Activated CD4-positive, alpha-beta T cell treated with anti-CD3 and anti-CD28 coated beads, Interleukin-2, amount 10 ng/mL, durations not matched to agents 7 days and 5 days (primary cell): ENCODE data around the gene MAP2K1. TPM values are rescaled to one million over a fixed set of nuclear protein-coding genes. Genes with fewer than 3 reads are reported as not detected.
"Not testable (repeated sequence)": the region's sequence is repeated elsewhere in the genome, so short reads cannot be mapped to it uniquely, and the experiment has no call there.

Experiments
- CTCF ChIA-PET: fragments of 350-600 bp; sonication (Branson Sonifier 250); formaldehyde crosslinking; loops from one replicate; lab custom pipeline; 2021; ENCODE audit warnings: antibody characterized with exemption; lab: Charles Lee
- POLR2A ChIA-PET: fragments of 350-600 bp; sonication (Branson Sonifier 250); formaldehyde crosslinking; loops from one replicate; lab custom pipeline; 2021; ENCODE audit warnings: antibody characterized with exemption; lab: Charles Lee
- DNase-seq: peaks from one replicate; pipeline ENCODE4 v3.0.0-alpha.2; 2020
- H3K27ac Mint-ChIP-seq: one replicate; pipeline ENCODE4 v1.8.0; 2021; ENCODE audit warnings: mild to moderate bottlenecking, moderate library complexity, mixed read lengths
- H3K27me3 Mint-ChIP-seq: one replicate; pipeline ENCODE4 v1.8.0; 2021; ENCODE audit warnings: mixed read lengths
- H3K36me3 Mint-ChIP-seq: one replicate; pipeline ENCODE4 v1.8.0; 2021; ENCODE audit warnings: low read depth, mixed read lengths
- H3K4me1 Mint-ChIP-seq: one replicate; pipeline ENCODE4 v1.8.0; 2021; ENCODE audit warnings: mixed read lengths
- H3K4me3 Mint-ChIP-seq: one replicate; pipeline ENCODE4 v1.8.0; 2021; ENCODE audit warnings: mild to moderate bottlenecking, moderate library complexity, mixed read lengths
- H3K9me3 Mint-ChIP-seq: one replicate; pipeline ENCODE4 v1.8.0; 2021; ENCODE audit warnings: mixed read lengths
- total RNA-seq, 2 experiments: library from RNA; stranded (reverse); gene quantifications; one replicate each; pipeline ENCODE4 v1.2.3, GENCODE V29; 2021

MAP2K1 gene
- total RNA-seq, 2 experiments from 2014 or later, result 72.1 to 83.0 TPM

DNA sequence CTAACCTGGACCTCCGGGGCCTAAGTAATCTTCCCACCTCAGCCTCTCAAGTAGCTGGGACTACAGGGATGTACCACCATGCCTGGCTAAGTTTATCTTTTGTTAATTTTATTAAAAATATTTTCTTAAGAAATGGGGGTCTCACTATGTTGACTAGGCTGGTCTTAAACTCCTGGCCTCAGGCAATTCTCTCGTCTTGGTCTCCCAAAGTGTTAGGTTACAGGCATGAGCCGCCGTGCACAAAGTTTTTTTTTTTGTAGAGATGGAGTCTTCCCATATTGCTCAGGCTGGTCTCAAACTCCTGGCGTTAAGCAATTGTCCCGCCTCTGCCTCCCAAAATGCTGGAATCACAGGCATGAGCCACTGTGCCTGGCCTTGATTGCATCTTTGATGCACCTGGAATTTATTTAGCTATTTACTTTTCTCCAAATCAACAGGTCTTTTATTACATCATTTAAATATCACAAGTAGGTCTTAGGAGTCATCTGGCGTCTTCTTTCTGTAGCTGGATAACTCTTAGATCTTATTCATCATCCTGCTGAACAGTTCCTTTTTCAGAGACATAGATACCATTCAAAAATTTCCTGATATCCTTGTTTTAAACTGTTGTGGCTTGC, 7.8 kb upstream of the MAP2K1 start:
- Mint-ChIP-seq H3K4me1 (peaks cover 1% of the 10 kb centered on the region), H3K27ac (no peak overlapping the region), H3K9me3 (peaks cover 3% of the 10 kb centered on the region), H3K36me3 (peaks cover 3% of the 10 kb centered on the region), H3K27me3 (no peaks in the 10 kb centered on the region), H3K4me3 (no peak overlapping the region)
- DNase-seq, result no peak
- ChIA-PET CTCF (interaction anchor here (0.6 to 1.6 kb wide), 6 partner anchors 8 to 152 kb away, joined by 3 to 5 read pairs (median 4); partner anchors contain the start of gene MAP2K1), POLR2A (no interaction called here)

DNA sequence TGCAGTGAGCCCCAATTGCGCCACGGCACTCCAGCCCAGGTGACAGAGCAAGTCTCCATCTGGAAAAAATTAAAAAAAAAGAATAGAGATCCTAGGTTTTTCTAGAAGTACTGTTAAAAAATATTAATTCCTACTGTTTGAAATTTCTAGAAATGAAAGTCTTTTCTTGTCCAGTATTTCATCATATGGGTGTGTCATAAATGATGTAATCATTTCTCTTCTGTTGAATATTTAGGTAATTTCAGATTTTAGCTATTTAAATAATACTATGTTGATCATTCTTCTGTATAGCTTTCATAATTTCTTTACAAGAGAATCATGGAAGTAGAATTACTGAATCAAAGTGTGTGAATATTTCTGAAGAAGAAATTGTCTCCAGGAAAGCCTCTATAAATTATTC, 5.3 kb upstream of the MAP2K1 start:
- H3K4me1 Mint-ChIP-seq, result peaks cover 14% of the 10 kb centered on the region
- DNase-seq, H3K27me3 Mint-ChIP-seq, POLR2A ChIA-PET, CTCF ChIA-PET, H3K27ac Mint-ChIP-seq, H3K9me3 Mint-ChIP-seq, H3K36me3 Mint-ChIP-seq, H3K4me3 Mint-ChIP-seq: not testable (repeated sequence)

DNA sequence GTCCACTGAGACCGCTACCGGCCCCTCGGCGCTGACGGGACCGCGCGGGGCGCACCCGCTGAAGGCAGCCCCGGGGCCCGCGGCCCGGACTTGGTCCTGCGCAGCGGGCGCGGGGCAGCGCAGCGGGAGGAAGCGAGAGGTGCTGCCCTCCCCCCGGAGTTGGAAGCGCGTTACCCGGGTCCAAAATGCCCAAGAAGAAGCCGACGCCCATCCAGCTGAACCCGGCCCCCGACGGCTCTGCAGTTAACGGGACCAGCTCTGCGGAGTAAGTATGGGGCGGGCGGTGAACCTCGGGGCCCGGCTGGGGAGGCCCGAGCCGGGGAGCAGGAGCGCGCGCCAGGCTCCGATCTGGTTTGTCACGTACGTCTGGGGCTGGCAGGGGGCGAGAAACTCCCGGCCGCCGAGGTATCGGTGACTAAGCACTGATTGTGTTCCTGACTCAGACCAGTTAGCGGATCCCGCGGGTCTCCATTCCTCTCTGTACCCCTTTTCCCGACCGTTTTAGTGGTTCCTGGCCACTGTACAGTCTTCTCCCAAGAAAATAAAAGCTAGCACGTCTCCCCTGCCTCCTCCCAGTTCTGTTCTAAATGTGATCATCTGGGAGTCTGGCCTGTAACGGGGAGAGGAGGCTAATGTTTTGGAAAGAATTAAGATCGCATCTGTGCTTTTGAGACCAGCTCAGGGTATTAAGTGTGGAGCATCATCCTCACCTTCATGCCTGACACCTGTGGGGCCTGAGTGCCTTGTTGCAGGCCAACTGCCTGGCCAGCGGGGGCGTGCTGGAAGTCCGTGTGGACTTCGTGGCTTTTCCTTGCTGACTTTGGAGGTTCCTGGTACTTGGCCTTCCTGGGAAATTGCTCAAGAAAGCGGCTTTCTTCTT, 691 bp downstream of the MAP2K1 start:
- DNase-seq, result peak; percentile 63
- Mint-ChIP-seq H3K4me1 (peaks cover 54% of the 10 kb centered on the region), H3K36me3 (peaks cover 30% of the 10 kb centered on the region), H3K27me3 (no peaks in the 10 kb centered on the region), H3K9me3 (no peaks in the 10 kb centered on the region), H3K4me3 (peak overlapping the region; percentile 92), H3K27ac (peak overlapping the region; percentile 91)
- CTCF ChIA-PET, result interaction anchor here (0.7 to 5.9 kb wide), 11 partner anchors 9 to 111 kb away, joined by 3 to 35 read pairs (median 5); partner anchors contain the start of genes SNAPC5 and TIPIN
- POLR2A ChIA-PET, result interaction anchor here (0.5 to 1.7 kb wide), 2 partner anchors 82 to 110 kb away, joined by 8 to 10 read pairs; partner anchors contain the start of gene SNAPC5

DNA sequence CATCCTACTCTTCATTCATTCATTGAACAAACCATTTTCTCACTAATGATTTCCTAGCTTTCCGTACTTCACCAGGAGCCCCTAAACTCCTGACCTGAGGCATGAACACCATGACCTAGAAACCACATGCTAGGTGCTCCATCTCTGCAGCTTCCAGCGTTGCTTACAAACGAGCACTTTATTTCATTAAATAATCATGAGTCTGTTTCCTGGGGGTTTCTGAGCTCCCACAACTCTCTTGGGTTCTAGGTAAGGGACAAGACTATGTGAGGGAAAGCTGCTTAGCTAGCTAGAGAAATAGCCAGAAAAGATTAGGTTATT, 1.3 kb downstream of the MAP2K1 start:
- no peak for DNase-seq
- ChIA-PET CTCF (interaction anchor here (0.7 to 5.9 kb wide), 8 partner anchors 10 to 110 kb away, joined by 3 to 35 read pairs (median 8); partner anchors contain the start of genes SNAPC5 and TIPIN), POLR2A (interaction anchor here (1.7 kb wide), 1 partner anchor 109 kb away, joined by 8 read pairs; the partner anchor contains the start of gene SNAPC5)
- peaks cover 58% of the 10 kb centered on the region for H3K4me1 Mint-ChIP-seq
- no peaks in the 10 kb centered on the region for H3K9me3 Mint-ChIP-seq
- no peaks in the 10 kb centered on the region for H3K27me3 Mint-ChIP-seq
- H3K4me3 Mint-ChIP-seq, result peak overlapping the region; percentile 92
- H3K36me3 Mint-ChIP-seq, result peaks cover 32% of the 10 kb centered on the region
- peak overlapping the region; percentile 91 for H3K27ac Mint-ChIP-seq

DNA sequence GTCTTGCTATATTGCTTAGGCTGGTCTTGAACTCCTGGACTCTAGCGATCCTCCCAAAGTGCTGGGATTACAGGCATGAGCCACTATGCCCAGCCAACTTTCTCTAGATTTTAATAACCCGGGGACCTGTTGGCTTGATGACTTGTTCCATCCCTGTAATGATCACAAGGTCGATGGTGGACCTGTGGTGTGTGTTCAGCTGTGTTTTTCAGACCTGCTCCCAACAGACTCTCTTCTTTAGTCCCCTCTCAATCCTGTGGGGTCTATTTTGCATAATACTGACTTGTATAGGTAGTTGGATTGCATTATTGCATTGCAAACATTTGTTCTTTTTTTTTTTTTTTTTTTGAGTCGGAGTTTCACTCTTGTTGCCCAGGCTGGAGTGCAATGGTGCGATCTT, 1.9 kb downstream of the MAP2K1 start:
- CTCF ChIA-PET, result interaction anchor here (0.7 to 5.9 kb wide), 6 partner anchors 10 to 110 kb away, joined by 3 to 35 read pairs (median 4); partner anchors contain the start of gene SNAPC5
- Mint-ChIP-seq H3K9me3 (no peaks in the 10 kb centered on the region), H3K27me3 (no peaks in the 10 kb centered on the region), H3K4me1 (peaks cover 61% of the 10 kb centered on the region), H3K27ac (peak overlapping the region; percentile 38), H3K36me3 (peaks cover 35% of the 10 kb centered on the region), H3K4me3 (peak overlapping the region; percentile 92)
- POLR2A ChIA-PET, result interaction anchor here (1.7 kb wide), 1 partner anchor 109 kb away, joined by 8 read pairs; the partner anchor contains the start of gene SNAPC5
- no peak for DNase-seq

DNA sequence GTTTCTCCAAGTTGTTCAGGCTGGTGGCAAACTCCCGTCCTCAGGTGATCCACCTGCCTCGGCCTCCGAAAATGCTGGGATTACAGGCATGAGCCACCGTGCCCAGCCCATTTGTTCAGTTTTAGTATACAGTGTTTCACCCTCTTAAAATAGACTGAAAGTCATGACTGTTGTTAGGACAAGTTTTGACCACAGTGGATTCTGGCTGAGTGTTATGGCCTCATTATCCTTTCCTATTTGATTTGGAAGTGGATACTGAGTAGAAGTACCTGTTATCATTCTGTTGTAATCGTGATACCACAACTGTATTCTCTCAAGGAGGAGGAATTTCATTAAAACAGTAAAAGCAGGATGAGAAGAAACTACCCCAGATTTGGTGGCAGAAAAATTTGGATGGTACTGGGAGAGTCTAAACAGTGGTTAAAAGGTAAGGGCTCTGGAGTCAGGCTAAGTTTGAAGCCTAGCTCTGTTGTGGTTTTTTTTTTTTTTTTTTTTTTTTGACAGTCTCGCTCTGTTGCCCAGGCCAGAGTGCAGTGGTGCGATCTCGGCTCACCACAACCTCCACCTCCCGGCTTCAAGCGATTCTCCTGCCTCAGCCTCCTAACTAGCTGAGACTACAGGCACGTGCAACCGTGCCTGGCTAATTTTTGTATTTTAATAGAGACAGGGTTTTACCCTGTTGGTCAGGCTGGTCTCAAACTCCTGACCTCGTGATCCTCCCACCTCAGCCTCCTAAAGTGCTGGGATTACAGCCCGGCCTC, 2.6 kb downstream of the MAP2K1 start:
- Mint-ChIP-seq H3K4me3 (peak overlapping the region; percentile 92), H3K9me3 (no peaks in the 10 kb centered on the region), H3K36me3 (peaks cover 40% of the 10 kb centered on the region), H3K27ac (peak overlapping the region; percentile 70), H3K27me3 (no peaks in the 10 kb centered on the region), H3K4me1 (peaks cover 68% of the 10 kb centered on the region)
- POLR2A ChIA-PET, result no interaction called here
- CTCF ChIA-PET, result interaction anchor here (0.6 to 5.9 kb wide), 4 partner anchors 11 to 109 kb away, joined by 4 to 35 read pairs (median 8); partner anchors contain the start of gene SNAPC5
- peak; percentile 62 for DNase-seq

DNA sequence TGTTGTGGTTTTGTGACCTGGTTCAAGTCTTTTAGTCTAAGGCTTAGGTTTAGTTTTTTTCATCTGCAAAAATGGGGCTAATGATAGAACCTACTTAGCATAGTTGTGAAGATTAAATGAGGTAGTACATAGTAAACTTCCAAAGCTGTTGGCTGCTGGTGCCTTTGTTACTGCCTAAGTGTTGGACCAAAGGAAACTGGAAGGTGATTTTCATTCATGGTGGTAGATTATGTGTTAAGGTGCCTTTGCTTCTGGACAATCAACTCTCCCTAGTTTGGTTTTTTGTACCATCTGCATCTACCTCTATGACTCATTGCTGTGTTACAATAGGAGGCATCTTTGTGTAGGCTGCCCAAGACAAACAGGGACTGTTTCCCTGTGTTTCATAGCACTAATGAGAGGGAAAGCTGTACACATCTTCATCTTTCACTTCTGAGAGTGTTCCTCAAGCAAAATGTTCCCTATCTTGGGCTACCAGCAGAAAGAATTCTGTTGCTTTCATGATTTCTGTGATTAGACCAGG, 3.2 kb downstream of the MAP2K1 start:
- Mint-ChIP-seq H3K4me3 (peak overlapping the region; percentile 92), H3K27me3 (no peaks in the 10 kb centered on the region), H3K4me1 (peaks cover 73% of the 10 kb centered on the region), H3K9me3 (no peaks in the 10 kb centered on the region), H3K36me3 (peaks cover 41% of the 10 kb centered on the region), H3K27ac (peak overlapping the region; percentile 70)
- ChIA-PET CTCF (interaction anchor here (1.4 kb wide), 1 partner anchor 12 kb away, joined by 4 read pairs; no protein-coding TSS in a partner anchor), POLR2A (no interaction called here)
- DNase-seq, result no peak

DNA sequence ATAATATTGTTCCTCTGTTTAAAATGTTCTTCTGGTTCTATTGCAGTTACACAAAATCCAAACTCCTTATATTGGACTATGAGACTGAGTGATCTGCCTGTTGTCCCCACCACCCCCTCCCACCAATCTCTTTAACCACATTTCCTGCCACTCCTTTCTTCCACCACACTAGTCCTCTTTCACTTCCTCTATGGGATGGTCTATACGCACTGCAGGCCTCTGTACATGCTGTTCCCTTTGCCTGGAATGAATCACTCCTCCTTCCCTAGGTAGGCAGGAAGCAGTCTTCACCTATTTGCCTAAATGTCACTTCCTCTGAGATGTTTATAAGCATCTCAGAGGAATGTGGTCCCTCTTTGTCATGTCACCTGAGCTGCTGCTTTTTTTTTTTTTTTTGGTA, 4.0 kb downstream of the MAP2K1 start:
- H3K36me3 Mint-ChIP-seq, result peaks cover 42% of the 10 kb centered on the region
- H3K4me3 Mint-ChIP-seq, result peak overlapping the region; percentile 92
- peak overlapping the region; percentile 70 for H3K27ac Mint-ChIP-seq
- ChIA-PET POLR2A (no interaction called here), CTCF (interaction anchor here (0.9 to 1.2 kb wide), 2 partner anchors 11 to 109 kb away, joined by 3 read pairs; no protein-coding TSS in a partner anchor)
- DNase-seq, result peak; percentile 50
- H3K4me1 Mint-ChIP-seq, result peaks cover 75% of the 10 kb centered on the region
- H3K9me3 Mint-ChIP-seq, result no peaks in the 10 kb centered on the region
- H3K27me3 Mint-ChIP-seq, result no peaks in the 10 kb centered on the region

DNA sequence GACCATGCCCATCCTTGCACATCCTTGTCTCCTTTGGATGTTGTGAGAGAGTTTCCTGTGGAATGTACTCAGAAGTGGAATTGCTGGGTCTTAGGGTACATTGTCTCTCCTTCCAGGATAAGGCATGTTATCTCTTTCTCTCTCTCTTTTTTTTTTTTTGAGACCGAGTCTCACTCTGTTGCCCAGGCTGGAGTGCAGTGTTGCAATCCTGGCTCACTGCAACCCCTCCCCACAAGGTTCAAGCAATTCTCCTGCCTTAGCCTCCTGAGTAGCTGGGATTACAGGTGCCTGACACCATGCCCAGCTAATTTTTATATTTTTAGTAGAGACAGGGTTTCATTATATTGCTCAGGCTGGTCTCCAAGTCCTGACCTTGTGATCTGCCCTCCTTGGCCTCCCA, 6.3 kb downstream of the MAP2K1 start:
- H3K4me1 Mint-ChIP-seq, result peaks cover 79% of the 10 kb centered on the region
- peaks cover 49% of the 10 kb centered on the region for H3K36me3 Mint-ChIP-seq
- H3K4me3 Mint-ChIP-seq, POLR2A ChIA-PET, H3K9me3 Mint-ChIP-seq, H3K27me3 Mint-ChIP-seq, DNase-seq: not testable (repeated sequence)
- H3K27ac Mint-ChIP-seq, result peak overlapping the region; percentile 50
- CTCF ChIA-PET, result interaction anchor here (0.7 kb wide), 1 partner anchor 97 kb away, joined by 3 read pairs; no protein-coding TSS in a partner anchor

DNA sequence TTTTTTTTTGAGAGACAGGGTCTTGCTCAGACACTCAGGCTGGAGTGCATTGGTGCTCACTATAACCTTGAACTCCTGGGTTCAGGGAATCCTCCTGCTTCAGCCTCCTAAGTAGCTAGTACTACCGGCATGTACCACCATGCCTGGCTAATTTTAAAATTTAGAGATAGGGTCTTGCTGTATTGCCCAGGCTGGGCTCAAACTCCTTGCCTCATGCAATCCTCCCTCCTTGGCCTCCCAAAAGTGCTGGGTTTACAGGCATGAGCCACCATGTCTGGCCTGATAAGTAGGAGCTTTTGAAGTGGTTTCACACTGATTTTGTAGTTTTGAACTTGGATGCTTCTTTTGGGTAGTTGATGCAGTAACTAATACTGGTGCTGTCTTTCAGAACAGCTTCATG, 7.8 kb downstream of the MAP2K1 start:
- no peak overlapping the region for H3K4me3 Mint-ChIP-seq
- ChIA-PET CTCF (no interaction called here), POLR2A (no interaction called here)
- peaks cover 79% of the 10 kb centered on the region for H3K4me1 Mint-ChIP-seq
- H3K9me3 Mint-ChIP-seq, result no peaks in the 10 kb centered on the region
- peaks cover 52% of the 10 kb centered on the region for H3K36me3 Mint-ChIP-seq
- no peaks in the 10 kb centered on the region for H3K27me3 Mint-ChIP-seq
- DNase-seq, result no peak
- peak overlapping the region; percentile 27 for H3K27ac Mint-ChIP-seq

DNA sequence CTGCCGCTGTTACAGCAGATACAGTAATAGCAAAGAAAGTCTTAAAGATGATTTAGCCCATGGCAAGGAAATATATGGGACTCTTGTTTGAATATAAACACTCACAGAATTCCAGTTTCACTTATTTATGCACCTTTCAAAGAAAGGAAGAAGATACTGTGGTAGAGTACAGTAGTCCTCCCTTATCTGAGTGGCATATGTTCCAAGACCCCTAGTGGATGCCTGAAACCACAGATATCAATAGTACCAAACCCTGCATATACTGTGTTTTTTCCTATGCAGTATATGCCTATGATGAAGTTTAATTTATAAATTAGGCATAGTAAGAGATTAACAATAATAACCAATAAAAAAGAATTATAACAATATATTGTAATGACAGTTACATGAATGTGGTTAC, 8.2 kb downstream of the MAP2K1 start:
- Mint-ChIP-seq H3K9me3 (no peaks in the 10 kb centered on the region), H3K36me3 (peaks cover 49% of the 10 kb centered on the region), H3K27ac (peak overlapping the region; percentile 27), H3K4me3 (no peak overlapping the region), H3K4me1 (peaks cover 77% of the 10 kb centered on the region), H3K27me3 (no peaks in the 10 kb centered on the region)
- POLR2A ChIA-PET, result no interaction called here
- no peak for DNase-seq
- CTCF ChIA-PET, result no interaction called here

DNA sequence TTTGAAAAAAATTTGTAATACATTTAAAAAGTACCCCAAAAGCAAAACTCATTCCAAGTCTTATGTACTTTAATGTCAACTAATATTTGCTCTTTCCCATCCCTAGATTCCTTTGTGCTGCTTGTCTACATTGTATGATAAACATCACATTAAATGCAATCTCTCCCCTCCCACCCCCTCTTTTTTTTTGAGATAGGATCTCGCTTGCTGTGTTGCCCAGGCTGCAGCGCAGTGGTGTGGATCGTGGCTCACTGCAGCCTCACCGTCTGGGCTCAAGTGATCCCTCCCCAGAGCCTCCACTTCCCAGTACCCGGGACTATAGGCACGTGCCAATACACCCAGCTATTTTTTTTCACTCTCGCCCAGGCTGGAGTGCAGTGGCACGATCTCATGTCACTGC, 12.6 kb downstream of the MAP2K1 start:
- no peaks in the 10 kb centered on the region for H3K27me3 Mint-ChIP-seq
- no peak overlapping the region for H3K4me3 Mint-ChIP-seq
- CTCF ChIA-PET, result interaction anchor here (0.6 kb wide), 1 partner anchor 57 kb away, joined by 6 read pairs; no protein-coding TSS in a partner anchor
- no peak overlapping the region for H3K27ac Mint-ChIP-seq
- peaks cover 78% of the 10 kb centered on the region for H3K4me1 Mint-ChIP-seq
- no peaks in the 10 kb centered on the region for H3K9me3 Mint-ChIP-seq
- no peak for DNase-seq
- peaks cover 35% of the 10 kb centered on the region for H3K36me3 Mint-ChIP-seq
- POLR2A ChIA-PET, result no interaction called here
